ENCODE results near the gene OR2AG2.
"Not testable (repeated sequence)": the region's sequence is repeated elsewhere in the genome, so short reads cannot be mapped to it uniquely, and the experiment has no call there.

Gene OR2AG2

GRCh38 chr11:6771926-6772893 lies at the start of gene OR2AG2:
Gene OR2AG2 (minus strand): TSS chr11:6771976. CDS start chr11:6768957, 3,019 bp downstream.
- DNase-seq (ENCODE audit: low read depth in 4 of 4, low spot score in 1 of 4) = no peak

- DNase-seq (ENCODE audit: low read depth in 4 of 4, low spot score in 1 of 4) = no peak
Measured at GRCh38 chr11:6818967-6819366, 47.2 kb upstream of the OR2AG2 start.

- no peak for DNase-seq (ENCODE audit: low read depth in 4 of 4, low spot score in 1 of 4)
Measured at GRCh38 chr11:6817694-6818093, 45.9 kb upstream of the OR2AG2 start.

- DNase-seq (ENCODE audit: low read depth in 4 of 4, low spot score in 1 of 4) = no peak
Measured at GRCh38 chr11:6813656-6814055, 41.9 kb upstream of the OR2AG2 start.

- DNase-seq (ENCODE audit: low read depth in 4 of 4, low spot score in 1 of 4) = no peak
Measured at GRCh38 chr11:6812390-6813005, 40.7 kb upstream of the OR2AG2 start.

- DNase-seq (ENCODE audit: low read depth in 4 of 4, low spot score in 1 of 4) = not testable (repeated sequence)
Measured at GRCh38 chr11:6801075-6801474, 29.3 kb upstream of the OR2AG2 start.

- no peak for DNase-seq (ENCODE audit: low read depth in 4 of 4, low spot score in 1 of 4)
Measured at GRCh38 chr11:6799402-6799801, 27.6 kb upstream of the OR2AG2 start, which contains the start of gene OR6A2. Gene OR6A2 (minus strand): TSS chr11:6799689. CDS start chr11:6795708, 3,981 bp downstream.

GRCh38 chr11:6794639-6795038 lies 22.9 kb upstream of the OR2AG2 start:
- DNase-seq (ENCODE audit: low read depth in 4 of 4, low spot score in 1 of 4) = no peak

- no peak for DNase-seq (ENCODE audit: low read depth in 4 of 4, low spot score in 1 of 4)
Measured at GRCh38 chr11:6790546-6790945, 18.8 kb upstream of the OR2AG2 start.

- no peak for DNase-seq (ENCODE audit: low read depth in 4 of 4, low spot score in 1 of 4)
Measured at GRCh38 chr11:6782720-6783119, 10.9 kb upstream of the OR2AG2 start, which contains the start of gene OR2AG1. Gene OR2AG1 (plus strand): TSS chr11:6783020. CDS start chr11:6785038, 2,018 bp downstream.

GRCh38 chr11:6780829-6781228 lies 9.1 kb upstream of the OR2AG2 start:
- DNase-seq (ENCODE audit: low read depth in 4 of 4, low spot score in 1 of 4) = no peak

- DNase-seq (ENCODE audit: low read depth in 4 of 4, low spot score in 1 of 4) = no peak
Measured at GRCh38 chr11:6778518-6778917, 6.7 kb upstream of the OR2AG2 start.

GRCh38 chr11:6757373-6757967 lies 14.3 kb downstream of the OR2AG2 start:
- DNase-seq (ENCODE audit: low read depth in 4 of 4, low spot score in 1 of 4) = peak in 1 of 4 experiments; percentile 34

- DNase-seq (ENCODE audit: low read depth in 4 of 4, low spot score in 1 of 4) = no peak
Measured at GRCh38 chr11:6755953-6756347, 15.8 kb downstream of the OR2AG2 start.

- no peak for DNase-seq (ENCODE audit: low read depth in 4 of 4, low spot score in 1 of 4)
Measured at GRCh38 chr11:6755303-6755952, 16.3 kb downstream of the OR2AG2 start.

- DNase-seq (ENCODE audit: low read depth in 4 of 4, low spot score in 1 of 4) = no peak
Measured at GRCh38 chr11:6747097-6747668, 24.6 kb downstream of the OR2AG2 start.

- DNase-seq (ENCODE audit: low read depth in 4 of 4, low spot score in 1 of 4) = no peak
Measured at GRCh38 chr11:6746626-6747025, 25.1 kb downstream of the OR2AG2 start.

- peak in 1 of 4 experiments; percentile 23 for DNase-seq (ENCODE audit: low read depth in 4 of 4, low spot score in 1 of 4)
Measured at GRCh38 chr11:6746086-6746618, 25.6 kb downstream of the OR2AG2 start.

GRCh38 chr11:6745465-6746015 lies 26.2 kb downstream of the OR2AG2 start:
- DNase-seq (ENCODE audit: low read depth in 4 of 4, low spot score in 1 of 4) = no peak

- DNase-seq (ENCODE audit: low read depth in 4 of 4, low spot score in 1 of 4) = no peak
Measured at GRCh38 chr11:6745018-6745417, 26.8 kb downstream of the OR2AG2 start.

All from stimulated activated CD4-positive, alpha-beta T cell treated with anti-CD3 and anti-CD28 coated beads, Interleukin-1b, Interleukin-23, amount 100 ng/mL, for 24 hours (primary cell).